M059J (cell line): ENCODE measurements around the gene MLLT6. TPM values are rescaled to one million over a fixed set of nuclear protein-coding genes. Genes with fewer than 3 reads are reported as not detected.

Source experiments
- DNase-seq: peaks from one replicate; pipeline ENCODE4 v3.0.0-alpha.2; 2012; ENCODE audit warnings: low read depth
- total RNA-seq: library from RNA; depleted of rRNA; stranded (reverse); fragments of >200 nt; shearing (Covaris generic); gene quantifications from 2 replicates; pipeline ENCODE4 v1.2.3, GENCODE V29; 2014

MLLT6 gene
- total RNA-seq, 1 experiment from 2014 or later, result 17.0 TPM

GRCh38 chr17:38674749-38675615 lies 30.1 kb upstream of the MLLT6 start, which contains the start of gene EPOP:
Gene EPOP (minus strand): TSS chr17:38674957. CDS start chr17:38674495, 462 bp downstream.
- peak; percentile 78 for DNase-seq

GRCh38 chr17:38676706-38677504 lies 28.2 kb upstream of the MLLT6 start:
- peak; percentile 81 for DNase-seq

GRCh38 chr17:38677819-38678218 lies 27.3 kb upstream of the MLLT6 start:
- no peak for DNase-seq

GRCh38 chr17:38681096-38681495 lies 24.0 kb upstream of the MLLT6 start:
- no peak for DNase-seq

GRCh38 chr17:38685491-38685890 lies 19.6 kb upstream of the MLLT6 start:
- DNase-seq, result no peak

GRCh38 chr17:38687286-38687685 lies 17.8 kb upstream of the MLLT6 start:
- peak; percentile 62 for DNase-seq

GRCh38 chr17:38690386-38690785 lies 14.7 kb upstream of the MLLT6 start:
- DNase-seq, result no peak

- DNase-seq, result no peak
These were observed 13.9 kb upstream of the MLLT6 start for GRCh38 chr17:38691154-38691553.

GRCh38 chr17:38693700-38694329 lies 11.3 kb upstream of the MLLT6 start:
- peak; percentile 17 for DNase-seq

GRCh38 chr17:38697061-38697820 lies 7.8 kb upstream of the MLLT6 start:
- no peak for DNase-seq

- DNase-seq, result no peak
These were observed 6.3 kb upstream of the MLLT6 start for GRCh38 chr17:38698760-38699159.

- peak; percentile 62 for DNase-seq
These were observed 3.4 kb upstream of the MLLT6 start for GRCh38 chr17:38701504-38702165.

GRCh38 chr17:38702166-38702915 lies 2.7 kb upstream of the MLLT6 start:
- DNase-seq, result peak; percentile 87

GRCh38 chr17:38702916-38703741 lies 1.9 kb upstream of the MLLT6 start:
- DNase-seq, result peak; percentile 24

- DNase-seq, result peak; percentile 82
These were observed 1.1 kb upstream of the MLLT6 start for GRCh38 chr17:38703742-38704605.

- DNase-seq, result no peak
These were observed 390 bp downstream of the MLLT6 start for GRCh38 chr17:38705523-38705802.

- DNase-seq, result peak; percentile 41
These were observed 881 bp downstream of the MLLT6 start for GRCh38 chr17:38705803-38706504.
